CD14-positive monocyte (primary cell): Measurements from ENCODE around the gene FHOD3. TPM values are rescaled to one million over a fixed set of nuclear protein-coding genes. Genes with fewer than 3 reads are reported as not detected.

Experiments used
- DNase-seq, 3 donors: peaks; one replicate each; pipeline ENCODE4 v3.0.0-alpha.2; 2011 to 2022
- H2AFZ ChIP-seq: 2 replicates; pipeline ENCODE4 v1.6.0; 2012; ENCODE audit warnings: mild to moderate bottlenecking, low read depth, low read length, inconsistent platforms; ENCODE audit not compliant: insufficient read depth, poor library complexity, severe bottlenecking
- H3K27ac ChIP-seq, 2 donors: 1 replicate in 1 of 2; 2 replicates in 1 of 2; pipeline ENCODE4 v1.5.1; 2012 to 2013; ENCODE audit warnings: low read length in 2 of 2, control low read depth in 1 of 2, inconsistent platforms in 1 of 2, low read depth in 1 of 2, mild to moderate bottlenecking in 1 of 2
- H3K27me3 ChIP-seq, 2 donors: one replicate each; pipeline versions ENCODE4 v1.6.0 to v1.6.1; 2011 to 2013; ENCODE audit warnings: low read length in 2 of 2; ENCODE audit not compliant: control insufficient read depth in 2 of 2, insufficient read depth in 2 of 2
- H3K36me3 ChIP-seq, 2 donors: replicated peaks in 1 of 2; 1 replicate in 1 of 2; 2 replicates in 1 of 2; pipeline versions ENCODE4 v1.5.1 to v1.6.1; 2012 to 2013; ENCODE audit warnings: low read length in 2 of 2, control low read depth in 1 of 2, inconsistent platforms in 1 of 2, mild to moderate bottlenecking in 1 of 2; ENCODE audit not compliant: insufficient read depth in 2 of 2, control insufficient read depth in 1 of 2
- H3K4me1 ChIP-seq, 2 donors: 1 replicate in 1 of 2; 2 replicates in 1 of 2; pipeline versions ENCODE4 v1.5.1 to v1.6.1; 2012 to 2013; ENCODE audit warnings: low read length in 2 of 2, control low read depth in 1 of 2, inconsistent platforms in 1 of 2, mild to moderate bottlenecking in 1 of 2, moderate library complexity in 1 of 2; ENCODE audit not compliant: insufficient read depth in 2 of 2, control insufficient read depth in 1 of 2
- H3K4me2 ChIP-seq: replicated peaks from 2 replicates; pipeline ENCODE3; 2012; ENCODE audit warnings: low read length, moderate library complexity, mild to moderate bottlenecking; ENCODE audit not compliant: poor library complexity, severe bottlenecking; ENCODE audit errors: extremely low read depth
- H3K4me3 ChIP-seq, 3 experiments: fragments of 200-600 bp in 1 of 3; sonication (generic) in 1 of 3; replicated peaks in 1 of 3; 1 replicate in 2 of 3; 2 replicates in 1 of 3; pipeline ENCODE4 v1.5.1; 2011 to 2013; ENCODE audit warnings: low read length in 3 of 3, mild to moderate bottlenecking in 3 of 3, control low read depth in 2 of 3, low read depth in 2 of 3, inconsistent platforms in 1 of 3, moderate library complexity in 1 of 3
- H3K79me2 ChIP-seq: 2 replicates; pipeline ENCODE4 v1.6.0; 2012; ENCODE audit warnings: mild to moderate bottlenecking, control low read depth, inconsistent platforms, low read length, moderate library complexity; ENCODE audit not compliant: insufficient read depth
- H3K9ac ChIP-seq: 2 replicates; pipeline ENCODE4 v1.6.0; 2017; ENCODE audit warnings: low read length, mild to moderate bottlenecking; ENCODE audit not compliant: insufficient read depth, poor library complexity, severe bottlenecking
- H3K9me3 ChIP-seq, 2 donors: replicated peaks in 1 of 2; 1 replicate in 1 of 2; 2 replicates in 1 of 2; pipeline versions ENCODE4 v1.5.1 to v1.6.1; 2012 to 2013; ENCODE audit warnings: low read length in 2 of 2, control low read depth in 1 of 2; ENCODE audit not compliant: control insufficient read depth in 1 of 2, insufficient read depth in 1 of 2
- H4K20me1 ChIP-seq: 2 replicates; pipeline ENCODE4 v1.6.0; 2012; ENCODE audit warnings: mild to moderate bottlenecking, low read length, control low read depth, moderate library complexity; ENCODE audit not compliant: insufficient read depth
- H3K27ac Mint-ChIP-seq, 7 donors: one replicate each; pipeline ENCODE4 v1.8.0; 2020; ENCODE audit warnings: mild to moderate bottlenecking in 7 of 7, mixed read lengths in 7 of 7, moderate library complexity in 6 of 7, inconsistent platforms in 2 of 7
- H3K27me3 Mint-ChIP-seq, 3 donors: one replicate each; pipeline ENCODE4 v1.8.0; 2021 to 2022; ENCODE audit warnings: low read depth in 3 of 3, mild to moderate bottlenecking in 3 of 3, mixed read lengths in 3 of 3, moderate library complexity in 3 of 3, inconsistent platforms in 1 of 3
- H3K36me3 Mint-ChIP-seq, 2 donors: one replicate each; pipeline ENCODE4 v1.8.0; 2020; ENCODE audit warnings: mixed read lengths in 2 of 2, inconsistent platforms in 1 of 2, mild to moderate bottlenecking in 1 of 2
- H3K4me1 Mint-ChIP-seq: one replicate; pipeline ENCODE4 v1.8.0; 2020; ENCODE audit warnings: mild to moderate bottlenecking, mixed read lengths
- H3K4me3 Mint-ChIP-seq, 2 donors: one replicate each; pipeline ENCODE4 v1.8.0; 2020; ENCODE audit warnings: mild to moderate bottlenecking in 2 of 2, mixed read lengths in 2 of 2, moderate library complexity in 1 of 2
- H3K9me3 Mint-ChIP-seq, 7 donors: one replicate each; pipeline ENCODE4 v1.8.0; 2020 to 2022; ENCODE audit warnings: mixed read lengths in 7 of 7, mild to moderate bottlenecking in 6 of 7, moderate library complexity in 6 of 7, inconsistent platforms in 2 of 7
- WGBS: methylation state at CpG from one replicate; pipeline ENCODE4 v1.1.5; 2013; ENCODE audit warnings: missing lambda C conversion rate; ENCODE audit not compliant: insufficient coverage; 5-methylcytosine and 5-hydroxymethylcytosine counted together
- intact Hi-C, 2 donors: fragments of 100-400 bp; cut with micrococcal nuclease; formaldehyde crosslinking; loops; one replicate each; pipeline versions ENCODE4 v1.15.0 to v1.15.1; 2023
- polyA plus RNA-seq, 3 donors: library from polyadenylated mRNA; depleted of rRNA in 1 of 3; unstranded in 2 of 3; stranded (reverse) in 1 of 3; fragments of 300-500 nt in 2 of 3; fragments of >200 nt in 1 of 3; fragmentation: Illumina TruSeq in 2 of 3; gene quantifications; 1 replicate in 2 of 3; 2 replicates in 1 of 3; pipeline ENCODE4 v1.2.3, GENCODE V29; 2012 to 2021
- TF ChIP-seq, protein P1 (sequence below): fragments of 200-600 bp; IDR thresholded peaks from one replicate; pipeline ENCODE4 v1.8.0; 2022; ENCODE audit warnings: antibody characterized with exemption, mild to moderate bottlenecking

Gene FHOD3
- polyA plus RNA-seq, 3 donors: not detected

DNA sequence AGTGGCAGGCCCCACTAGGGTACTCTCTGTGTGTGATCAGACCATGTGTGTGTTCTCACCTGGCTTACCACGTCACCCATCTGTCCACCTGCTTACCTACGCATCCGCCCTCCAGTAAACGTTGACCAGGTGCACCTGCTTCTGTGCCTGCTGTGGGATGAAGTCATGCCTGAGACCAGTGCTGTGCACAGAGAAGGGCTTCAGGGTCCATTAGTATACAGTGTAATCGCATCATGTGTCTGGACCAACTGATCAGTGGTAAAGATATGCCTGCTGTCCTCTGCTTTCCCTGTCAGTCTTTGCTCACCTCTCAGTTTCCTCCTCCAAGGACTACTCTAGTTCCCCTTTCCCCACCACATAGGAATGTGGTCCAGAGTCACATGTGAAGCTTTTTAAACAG is 109.3 kb downstream of the FHOD3 start:
- no peaks in the 10 kb centered on the region for H3K9me3 ChIP-seq
- intact Hi-C loops: no loop called here
- H3K36me3 ChIP-seq: no peaks in the 10 kb centered on the region
- DNase-seq: no peak
- H3K4me3 ChIP-seq: no peak overlapping the region
- H3K4me1 ChIP-seq: no peaks in the 10 kb centered on the region
- Mint-ChIP-seq H3K27me3 (peaks cover 2 to 5% (median 3%) of the 10 kb centered on the region in 3 donors), H3K27ac (no peak overlapping the region), H3K9me3 (no peaks in the 10 kb centered on the region), H3K4me1 (no peaks in the 10 kb centered on the region), H3K36me3 (no peaks in the 10 kb centered on the region), H3K4me3 (no peak overlapping the region)
- no peak overlapping the region for H2AFZ ChIP-seq
- no peaks in the 10 kb centered on the region for H3K79me2 ChIP-seq
- 89% methylated on average over 5 of the region's 5 CpGs for WGBS
- TF ChIP-seq, protein P1, sequence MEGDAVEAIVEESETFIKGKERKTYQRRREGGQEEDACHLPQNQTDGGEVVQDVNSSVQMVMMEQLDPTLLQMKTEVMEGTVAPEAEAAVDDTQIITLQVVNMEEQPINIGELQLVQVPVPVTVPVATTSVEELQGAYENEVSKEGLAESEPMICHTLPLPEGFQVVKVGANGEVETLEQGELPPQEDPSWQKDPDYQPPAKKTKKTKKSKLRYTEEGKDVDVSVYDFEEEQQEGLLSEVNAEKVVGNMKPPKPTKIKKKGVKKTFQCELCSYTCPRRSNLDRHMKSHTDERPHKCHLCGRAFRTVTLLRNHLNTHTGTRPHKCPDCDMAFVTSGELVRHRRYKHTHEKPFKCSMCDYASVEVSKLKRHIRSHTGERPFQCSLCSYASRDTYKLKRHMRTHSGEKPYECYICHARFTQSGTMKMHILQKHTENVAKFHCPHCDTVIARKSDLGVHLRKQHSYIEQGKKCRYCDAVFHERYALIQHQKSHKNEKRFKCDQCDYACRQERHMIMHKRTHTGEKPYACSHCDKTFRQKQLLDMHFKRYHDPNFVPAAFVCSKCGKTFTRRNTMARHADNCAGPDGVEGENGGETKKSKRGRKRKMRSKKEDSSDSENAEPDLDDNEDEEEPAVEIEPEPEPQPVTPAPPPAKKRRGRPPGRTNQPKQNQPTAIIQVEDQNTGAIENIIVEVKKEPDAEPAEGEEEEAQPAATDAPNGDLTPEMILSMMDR: no peak
- no peak overlapping the region for H3K27ac ChIP-seq
- no peak overlapping the region for H3K4me2 ChIP-seq
- no peaks in the 10 kb centered on the region for H3K27me3 ChIP-seq
- no peak overlapping the region for H3K9ac ChIP-seq
- H4K20me1 ChIP-seq: no peaks in the 10 kb centered on the region

DNA sequence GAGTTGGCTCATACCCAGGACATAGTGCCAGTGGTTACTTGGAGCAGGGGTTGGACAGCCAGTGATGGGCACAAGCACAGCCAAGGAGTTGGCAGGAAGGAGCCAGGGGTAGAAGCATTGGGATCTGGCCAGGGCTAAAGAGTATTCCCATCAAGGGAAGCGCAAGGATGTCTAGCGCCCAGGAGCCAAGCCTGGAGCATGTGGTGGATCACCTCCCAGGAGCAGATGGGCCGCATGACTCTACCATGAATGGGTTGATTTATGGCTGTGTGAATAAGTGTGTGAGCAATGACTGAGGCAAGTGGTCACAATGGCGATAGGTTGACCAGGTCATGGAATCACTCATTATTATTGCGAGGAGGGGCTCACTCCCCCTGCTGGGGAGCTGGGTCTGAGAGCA is 111.1 kb downstream of the FHOD3 start:
- 100% methylated on average over 4 of the region's 5 CpGs for WGBS
- Histone ChIP-seq H2AFZ (no peak overlapping the region), H3K27me3 (no peaks in the 10 kb centered on the region), H3K79me2 (no peaks in the 10 kb centered on the region), H3K4me2 (no peak overlapping the region), H3K4me3 (no peak overlapping the region), H3K4me1 (no peaks in the 10 kb centered on the region), H3K27ac (no peak overlapping the region), H3K9ac (no peak overlapping the region), H3K36me3 (no peaks in the 10 kb centered on the region), H4K20me1 (no peaks in the 10 kb centered on the region), H3K9me3 (no peaks in the 10 kb centered on the region)
- Mint-ChIP-seq H3K4me3 (no peak overlapping the region), H3K36me3 (no peaks in the 10 kb centered on the region), H3K27me3 (peaks cover 3 to 8% (median 5%) of the 10 kb centered on the region in 3 donors), H3K4me1 (no peaks in the 10 kb centered on the region), H3K27ac (no peak overlapping the region), H3K9me3 (no peaks in the 10 kb centered on the region)
- DNase-seq: no peak
- intact Hi-C loops: no loop called here
- TF ChIP-seq, protein P1: no peak
